ENCODE results near the gene WNK2. TPM values are rescaled to one million over a fixed set of nuclear protein-coding genes. Genes with fewer than 3 reads are reported as not detected.

WNK2 gene
- total RNA-seq, 1 experiment from 2014 or later = 69.4 TPM

GRCh38 chr9:93200449-93200742 is 16.5 kb downstream of the WNK2 start:
- Histone ChIP-seq H3K4me1 (ENCODE audit: insufficient read depth, low read length) (no peaks in the 10 kb centered on the region), H3K56ac (ENCODE audit: insufficient read length, low read depth, low read length) (no peak overlapping the region), H3K18ac (ENCODE audit: insufficient read length, low read depth, low read length) (no peak overlapping the region), H2BK120ac (ENCODE audit: low read depth, low read length, poor library complexity, severe bottlenecking) (no peak overlapping the region), H3K27ac (ENCODE audit: insufficient read length, low read depth, low read length) (no peak overlapping the region), H3K27me3 (ENCODE audit: insufficient read depth, low read length) (no peaks in the 10 kb centered on the region), H3K23ac (ENCODE audit: insufficient read length, low read depth, low read length) (no peak overlapping the region), H4K91ac (ENCODE audit: insufficient read length, low read depth, low read length) (no peak overlapping the region), H3K79me1 (ENCODE audit: insufficient read depth, low read depth, low read length, poor library complexity, severe bottlenecking) (no peaks in the 10 kb centered on the region), H3K23me2 (ENCODE audit: insufficient read length, low read depth, low read length, poor library complexity, severe bottlenecking) (no peaks in the 10 kb centered on the region), H3K79me2 (ENCODE audit: insufficient read depth, low read length) (no peaks in the 10 kb centered on the region; the same call in 1 of the 2 replicates), H2AK5ac (ENCODE audit: insufficient read length, low read length) (no peak overlapping the region), H3K9me3 (ENCODE audit: control insufficient read depth, low read depth, low read length) (no peaks in the 10 kb centered on the region), H4K5ac (ENCODE audit: insufficient read length, low read depth, low read length) (no peak overlapping the region), H2BK5ac (ENCODE audit: insufficient read length, low read length) (no peak overlapping the region), H2BK15ac (ENCODE audit: low read depth, low read length) (no peak overlapping the region), H3T11ph (ENCODE audit: low read length) (no peak overlapping the region), H4K20me1 (ENCODE audit: control insufficient read depth, insufficient read depth, insufficient read length) (peaks cover 6% of the 10 kb centered on the region), H3K4ac (ENCODE audit: low read depth, low read length) (no peak overlapping the region), H2BK20ac (ENCODE audit: low read depth, low read length, poor library complexity, severe bottlenecking) (no peak overlapping the region), H2AFZ (ENCODE audit: low read length) (no peak overlapping the region), H2BK12ac (ENCODE audit: insufficient read length, low read depth, low read length) (no peak overlapping the region), H3K9ac (ENCODE audit: extremely low read depth, insufficient read length, low read length) (no peak overlapping the region), H4K8ac (replicated peaks; ENCODE audit: insufficient read length, low read depth, low read length) (no peak overlapping the region), H3K14ac (ENCODE audit: insufficient read depth, low read length) (no peak overlapping the region; the same call in 1 of the 2 replicates), H3K4me2 (ENCODE audit: insufficient read depth, insufficient read length, low read length) (no peak overlapping the region)
- H3K27me3 Mint-ChIP-seq (ENCODE audit: low read depth) = no peaks in the 10 kb centered on the region
- no peak overlapping the region; a peak in 1 of 7 replicates for H3K27ac Mint-ChIP-seq
- no peak overlapping the region for H3K4me3 Mint-ChIP-seq
- TF ChIP-seq CTCF (conservative IDR thresholded peaks at IDR 0.05) = no peak
- H3K36me3 Mint-ChIP-seq (ENCODE audit: insufficient read depth in 1 of 3, low read depth in 3 of 3) = peaks cover 0 to 9% (median 2%) of the 10 kb centered on the region in 3 experiments; a peak in 2 of 7 replicates
- WGBS (ENCODE audit: extremely low coverage, insufficient read length, low lambda C conversion rate) = no CpG with 5 or more reads among the region's 9 CpGs
- no peaks in the 10 kb centered on the region for H3K9me3 Mint-ChIP-seq
- no peak for DNase-seq
- peaks cover 9 to 24% of the 10 kb centered on the region in 2 experiments for H3K4me1 Mint-ChIP-seq

All from H9 (cell line).